CD4-positive, alpha-beta T cell treated with Interferon gamma for 1 hour (primary cell): Measurements from ENCODE around the gene AURKAIP1.

Experiments
- DNase-seq: peaks from one replicate; pipeline ENCODE4 v3.0.0-alpha.2; 2020

The AURKAIP1 gene

GRCh38 chr1:1331068-1331965, 43.7 kb downstream of the AURKAIP1 start, which contains the start of gene TAS1R3:
Gene TAS1R3, plus strand, starts transcription at chr1:1331280. Its CDS starts 66 bp downstream, at chr1:1331346.
- DNase-seq: no peak

- DNase-seq: no peak
These were observed 44.5 kb downstream of the AURKAIP1 start for GRCh38 chr1:1330366-1331067.

- DNase-seq: no peak
These were observed 45.5 kb downstream of the AURKAIP1 start for GRCh38 chr1:1329304-1330210.

GRCh38 chr1:1328254-1328653, 46.8 kb downstream of the AURKAIP1 start:
- no peak for DNase-seq

- no peak for DNase-seq
These were observed 47.7 kb downstream of the AURKAIP1 start for GRCh38 chr1:1327291-1327690.

GRCh38 chr1:1326075-1326605, 48.9 kb downstream of the AURKAIP1 start:
- DNase-seq: no peak

GRCh38 chr1:1325288-1326074, 49.5 kb downstream of the AURKAIP1 start:
- DNase-seq: no peak

GRCh38 chr1:1324524-1325287, 50.3 kb downstream of the AURKAIP1 start, which contains the start of the genes CPTP and INTS11:
Gene CPTP, plus strand, starts transcription at chr1:1324802. Its CDS starts 2,109 bp downstream, at chr1:1326911.
Gene INTS11, minus strand, starts transcription at chr1:1324660. Its CDS starts 52 bp downstream, at chr1:1324608.
- peak; percentile 95 for DNase-seq

GRCh38 chr1:1324084-1324523, 50.9 kb downstream of the AURKAIP1 start:
- DNase-seq: no peak
